Liver (tissue), 9 donors: ENCODE measurements around the gene FAAP100. TPM values are rescaled to one million over a fixed set of nuclear protein-coding genes. Genes with fewer than 3 reads are reported as not detected.

Experiments used
- DNase-seq: peaks from one replicate; pipeline ENCODE4 v3.0.0-alpha.2; 2017; ENCODE audit warnings: low spot score
- H3K27ac ChIP-seq, 2 donors: one replicate each; pipeline ENCODE4 v1.7.0; 2013; ENCODE audit warnings: inconsistent platforms in 2 of 2, low read length in 2 of 2, control low read depth in 1 of 2, low read depth in 1 of 2, mild to moderate bottlenecking in 1 of 2
- H3K27me3 ChIP-seq, 4 donors: one replicate each; pipeline versions ENCODE4 v1.6.1 to v1.7.0; 2013; ENCODE audit warnings: low read length in 3 of 4, inconsistent platforms in 1 of 4, mild to moderate bottlenecking in 1 of 4, moderate library complexity in 1 of 4; ENCODE audit not compliant: control insufficient read depth in 4 of 4, insufficient read depth in 4 of 4
- H3K36me3 ChIP-seq, 4 donors: one replicate each; pipeline versions ENCODE4 v1.6.1 to v1.7.0; 2013; ENCODE audit warnings: low read length in 3 of 4, mild to moderate bottlenecking in 3 of 4, low read depth in 1 of 4, moderate library complexity in 1 of 4; ENCODE audit not compliant: control insufficient read depth in 4 of 4, insufficient read depth in 3 of 4
- H3K4me1 ChIP-seq, 4 donors: one replicate each; pipeline versions ENCODE4 v1.6.1 to v1.7.0; 2013; ENCODE audit warnings: low read length in 3 of 4, mild to moderate bottlenecking in 3 of 4, moderate library complexity in 1 of 4; ENCODE audit not compliant: control insufficient read depth in 4 of 4, insufficient read depth in 4 of 4
- H3K4me3 ChIP-seq, 3 donors: one replicate each; pipeline versions ENCODE4 v1.6.1 to v1.7.0; 2013; ENCODE audit warnings: low read length in 3 of 3, control low read depth in 1 of 3, low read depth in 1 of 3, mild to moderate bottlenecking in 1 of 3
- H3K9ac ChIP-seq, 2 donors: one replicate each; pipeline ENCODE4 v1.7.0; 2013; ENCODE audit warnings: low read length in 2 of 2, mild to moderate bottlenecking in 2 of 2, moderate library complexity in 2 of 2, control low read depth in 1 of 2, low read depth in 1 of 2
- H3K9me3 ChIP-seq, 4 donors: one replicate each; pipeline versions ENCODE4 v1.6.1 to v1.7.0; 2013; ENCODE audit warnings: low read length in 3 of 4; ENCODE audit not compliant: control insufficient read depth in 4 of 4
- ATF3 ChIP-seq: IDR thresholded peaks from 2 replicates; pipeline ENCODE4 v1.6.1; 2016; ENCODE audit warnings: antibody characterized with exemption
- EGR1 ChIP-seq, 2 donors: IDR thresholded peaks; 2 replicates each; pipeline ENCODE4 v1.6.1; 2016 to 2018; ENCODE audit warnings: antibody characterized with exemption in 2 of 2, low read depth in 2 of 2
- FOXA1 ChIP-seq: IDR thresholded peaks from 2 replicates; pipeline ENCODE4 v1.6.1; 2016; ENCODE audit warnings: antibody characterized with exemption
- FOXA2 ChIP-seq: IDR thresholded peaks from 2 replicates; pipeline ENCODE4 v1.6.1; 2016; ENCODE audit warnings: antibody characterized with exemption
- GABPA ChIP-seq, 2 donors: IDR thresholded peaks in 1 of 2; conservative IDR thresholded peaks in 1 of 2; 2 replicates each; pipeline ENCODE4 v1.6.1; 2016; ENCODE audit warnings: antibody characterized with exemption in 2 of 2, mild to moderate bottlenecking in 1 of 2, moderate library complexity in 1 of 2
- HNF4A ChIP-seq, 2 donors: conservative IDR thresholded peaks; 2 replicates each; pipeline ENCODE4 v1.6.1; 2016; ENCODE audit warnings: antibody characterized with exemption in 2 of 2, mild to moderate bottlenecking in 2 of 2
- HNF4G ChIP-seq: IDR thresholded peaks from 2 replicates; pipeline ENCODE4 v1.6.1; 2016; ENCODE audit warnings: antibody characterized with exemption
- NR2F2 ChIP-seq: IDR thresholded peaks from 2 replicates; pipeline ENCODE4 v1.6.1; 2016; ENCODE audit warnings: antibody characterized with exemption
- REST ChIP-seq: IDR thresholded peaks from 2 replicates; pipeline ENCODE4 v1.6.1; 2016; ENCODE audit warnings: antibody characterized with exemption, mild to moderate bottlenecking
- YY1 ChIP-seq: IDR thresholded peaks from 2 replicates; pipeline ENCODE4 v1.6.1; 2016; ENCODE audit warnings: antibody characterized with exemption, mild to moderate bottlenecking
- ZBTB33 ChIP-seq: IDR thresholded peaks from 2 replicates; pipeline ENCODE4 v1.6.1; 2016; ENCODE audit warnings: antibody characterized with exemption
- WGBS: extraction: QIAGEN DNeasy Blood & Tissue Kit; methylation state at CpG from one replicate; pipeline ENCODE4 v1.1.7; 2013; 5-methylcytosine and 5-hydroxymethylcytosine counted together
- polyA plus RNA-seq, 2 donors: library from polyadenylated mRNA; stranded (reverse) in 1 of 2; unstranded in 1 of 2; fragments of 200-250 nt in 1 of 2; fragments of >200 nt in 1 of 2; fragmentation: Nextera tagmentation in 1 of 2; extraction: Ambion mirVana in 1 of 2; gene quantifications; one replicate each; pipeline versions ENCODE4 v1.2.1 to v1.2.3, GENCODE V29; 2013 to 2015
- total RNA-seq, 2 donors: library from RNA; depleted of rRNA; stranded (reverse); fragments of >200 nt; gene quantifications; one replicate each; pipeline ENCODE4 v1.2.3, GENCODE V29; 2014
- TF ChIP-seq, protein P1 (sequence below): IDR thresholded peaks from 2 replicates; pipeline ENCODE4 v1.6.1; 2016; ENCODE audit warnings: antibody characterized with exemption
- TF ChIP-seq, protein P2 (sequence below): fragments of 150-350 bp; IDR thresholded peaks from 2 replicates; pipeline ENCODE4 v1.5.1; 2017; ENCODE audit warnings: improper control_type of control experiment, low read depth, low read length; ENCODE audit not compliant: missing input control
- donor health status: healthy.
- donor health status: healthy.
- donor health status: healthy.
- donor health status: healthy.
- donor health status: healthy.

The FAAP100 gene
- total and polyA plus RNA-seq, 4 donors: 8.1 to 14.7 (median 9.7) TPM

- no peak for TF ChIP-seq ZBTB33
Measured at GRCh38 chr17:81573794-81574642, 21.9 kb upstream of the FAAP100 start (continued).

DNA sequence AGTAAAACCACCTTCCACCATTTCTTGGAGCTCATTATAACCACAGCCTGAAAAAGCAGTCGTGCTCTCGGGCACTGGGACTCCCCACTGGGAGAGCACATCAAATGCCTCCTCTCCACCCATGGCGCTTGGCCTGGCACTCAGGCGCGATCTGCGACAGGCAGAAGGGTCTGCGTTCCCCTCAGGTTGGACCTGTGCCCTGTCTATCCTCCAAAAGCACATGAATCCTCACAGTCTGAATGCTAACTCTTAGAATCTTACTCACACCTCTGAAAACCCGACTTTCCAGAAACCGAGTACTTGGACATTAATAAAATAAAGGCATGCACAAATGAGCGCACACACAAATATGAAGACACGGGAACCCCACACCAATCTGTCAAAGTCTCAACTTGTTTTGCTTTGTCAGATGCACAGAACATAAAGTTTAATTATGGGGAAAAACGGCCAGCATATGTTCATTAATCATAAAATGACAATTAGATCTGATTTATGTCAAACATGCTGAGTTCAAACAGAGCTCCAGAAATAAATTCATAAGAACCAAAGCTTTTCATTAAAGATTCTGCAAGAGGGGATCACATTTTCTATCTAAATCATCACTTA is 20.5 kb upstream of the FAAP100 start:
- DNase-seq: no peak
- H3K9me3 ChIP-seq: no peaks in the 10 kb centered on the region
- H3K4me3 ChIP-seq: no peak overlapping the region
- no peaks in the 10 kb centered on the region for H3K27me3 ChIP-seq
- WGBS: 96% methylated on average over 12 of the region's 12 CpGs
- no peak for TF ChIP-seq EGR1 (IDR thresholded peaks at IDR 0.05; ENCODE audit: low read depth in 2 of 2)
- TF ChIP-seq, protein P1, sequence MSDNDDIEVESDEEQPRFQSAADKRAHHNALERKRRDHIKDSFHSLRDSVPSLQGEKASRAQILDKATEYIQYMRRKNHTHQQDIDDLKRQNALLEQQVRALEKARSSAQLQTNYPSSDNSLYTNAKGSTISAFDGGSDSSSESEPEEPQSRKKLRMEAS: no peak
- no peak for TF ChIP-seq ZBTB33
- no peak for TF ChIP-seq FOXA2
- no peak for TF ChIP-seq NR2F2
- no peak for TF ChIP-seq ATF3
- no peak for TF ChIP-seq REST
- TF ChIP-seq YY1: no peak
- no peak for TF ChIP-seq GABPA (IDR thresholded peaks at IDR 0.05 in 1 of 2, conservative IDR thresholded peaks at IDR 0.05 in 1 of 2)
- no peak for TF ChIP-seq HNF4G
- no peak for TF ChIP-seq FOXA1
- TF ChIP-seq, protein P2, sequence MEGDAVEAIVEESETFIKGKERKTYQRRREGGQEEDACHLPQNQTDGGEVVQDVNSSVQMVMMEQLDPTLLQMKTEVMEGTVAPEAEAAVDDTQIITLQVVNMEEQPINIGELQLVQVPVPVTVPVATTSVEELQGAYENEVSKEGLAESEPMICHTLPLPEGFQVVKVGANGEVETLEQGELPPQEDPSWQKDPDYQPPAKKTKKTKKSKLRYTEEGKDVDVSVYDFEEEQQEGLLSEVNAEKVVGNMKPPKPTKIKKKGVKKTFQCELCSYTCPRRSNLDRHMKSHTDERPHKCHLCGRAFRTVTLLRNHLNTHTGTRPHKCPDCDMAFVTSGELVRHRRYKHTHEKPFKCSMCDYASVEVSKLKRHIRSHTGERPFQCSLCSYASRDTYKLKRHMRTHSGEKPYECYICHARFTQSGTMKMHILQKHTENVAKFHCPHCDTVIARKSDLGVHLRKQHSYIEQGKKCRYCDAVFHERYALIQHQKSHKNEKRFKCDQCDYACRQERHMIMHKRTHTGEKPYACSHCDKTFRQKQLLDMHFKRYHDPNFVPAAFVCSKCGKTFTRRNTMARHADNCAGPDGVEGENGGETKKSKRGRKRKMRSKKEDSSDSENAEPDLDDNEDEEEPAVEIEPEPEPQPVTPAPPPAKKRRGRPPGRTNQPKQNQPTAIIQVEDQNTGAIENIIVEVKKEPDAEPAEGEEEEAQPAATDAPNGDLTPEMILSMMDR: no peak
- TF ChIP-seq HNF4A (conservative IDR thresholded peaks at IDR 0.05): no peak
- no peak overlapping the region for H3K27ac ChIP-seq
- peaks cover 5 to 24% (median 17%) of the 10 kb centered on the region in 4 donors for H3K4me1 ChIP-seq
- no peak overlapping the region for H3K9ac ChIP-seq
- peaks cover 22 to 55% (median 43%) of the 10 kb centered on the region in 4 donors for H3K36me3 ChIP-seq
